Mucosa of descending colon (tissue), 3 donors: ENCODE measurements around the gene CHGA. TPM values are rescaled to one million over a fixed set of nuclear protein-coding genes. Genes with fewer than 3 reads are reported as not detected.

Experiments used
- ATAC-seq: fragments of 200-7000 bp; cut with Tn5 transposase; one replicate; pipeline ENCODE4 v1.9.1; 2020; ENCODE audit warnings: mild to moderate bottlenecking, moderate library complexity
- DNase-seq, 3 donors: peaks; one replicate each; pipeline ENCODE4 v3.0.0-alpha.2; 2020
- H3K36me3 ChIP-seq: fragments of 200-600 bp; one replicate; pipeline ENCODE4 v1.8.0; 2021; ENCODE audit warnings: low read depth, mild to moderate bottlenecking
- H3K4me1 ChIP-seq: fragments of 200-600 bp; one replicate; pipeline ENCODE4 v1.8.0; 2021; ENCODE audit warnings: low read depth, mild to moderate bottlenecking
- H3K4me3 ChIP-seq: fragments of 200-600 bp; one replicate; pipeline ENCODE4 v1.8.0; 2021; ENCODE audit warnings: mild to moderate bottlenecking
- H3K9me3 ChIP-seq: fragments of 200-600 bp; one replicate; pipeline ENCODE4 v1.8.0; 2021; ENCODE audit warnings: mild to moderate bottlenecking
- intact Hi-C, 2 donors: fragments of 100-400 bp; cut with DNase I in 1 of 2; cut with micrococcal nuclease in 1 of 2; formaldehyde crosslinking; loops; one replicate each; pipeline versions ENCODE4 v1.11.0 to v1.11.1; 2022; cut with DNase I, micrococcal nuclease
- total RNA-seq, 3 donors: library from RNA; stranded (reverse); fragmentation: NEBNext Ultra II Directional in 2 of 3; extraction: Animal tissue kit (Norgen Biotek cat#: 25700) in 2 of 3; gene quantifications; one replicate each; pipeline versions ENCODE4 v1.2.1 to v1.2.4, GENCODE V29; 2021 to 2023
- TF ChIP-seq, protein P1 (sequence below): fragments of 200-600 bp; IDR thresholded peaks from one replicate; pipeline ENCODE4 v1.8.0; 2022; ENCODE audit warnings: antibody characterized with exemption, mild to moderate bottlenecking
- donor health status: DM: no; HTN: no; CAD: no; lungs with moderate emphysema.
- donor health status: DM: no; HTN: no; CAD: no.
- donor health status: DM: no; HTN: yes; CAD: no.

The CHGA gene
- total RNA-seq, 3 donors from 2014 or later, result 39.1 to 236 (median 187) TPM

GRCh38 chr14:92928258-92928629 is 5.3 kb downstream of the CHGA start:
- ATAC-seq, result no peak
- DNase-seq, result no peak
- no peak overlapping the region for H3K4me3 ChIP-seq
- no peaks in the 10 kb centered on the region for H3K9me3 ChIP-seq
- intact Hi-C loops, result no loop called here
- TF ChIP-seq, protein P1, sequence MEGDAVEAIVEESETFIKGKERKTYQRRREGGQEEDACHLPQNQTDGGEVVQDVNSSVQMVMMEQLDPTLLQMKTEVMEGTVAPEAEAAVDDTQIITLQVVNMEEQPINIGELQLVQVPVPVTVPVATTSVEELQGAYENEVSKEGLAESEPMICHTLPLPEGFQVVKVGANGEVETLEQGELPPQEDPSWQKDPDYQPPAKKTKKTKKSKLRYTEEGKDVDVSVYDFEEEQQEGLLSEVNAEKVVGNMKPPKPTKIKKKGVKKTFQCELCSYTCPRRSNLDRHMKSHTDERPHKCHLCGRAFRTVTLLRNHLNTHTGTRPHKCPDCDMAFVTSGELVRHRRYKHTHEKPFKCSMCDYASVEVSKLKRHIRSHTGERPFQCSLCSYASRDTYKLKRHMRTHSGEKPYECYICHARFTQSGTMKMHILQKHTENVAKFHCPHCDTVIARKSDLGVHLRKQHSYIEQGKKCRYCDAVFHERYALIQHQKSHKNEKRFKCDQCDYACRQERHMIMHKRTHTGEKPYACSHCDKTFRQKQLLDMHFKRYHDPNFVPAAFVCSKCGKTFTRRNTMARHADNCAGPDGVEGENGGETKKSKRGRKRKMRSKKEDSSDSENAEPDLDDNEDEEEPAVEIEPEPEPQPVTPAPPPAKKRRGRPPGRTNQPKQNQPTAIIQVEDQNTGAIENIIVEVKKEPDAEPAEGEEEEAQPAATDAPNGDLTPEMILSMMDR, result no peak
- H3K36me3 ChIP-seq, result no peaks in the 10 kb centered on the region
- no peaks in the 10 kb centered on the region for H3K4me1 ChIP-seq

- intact Hi-C loops, result no loop called here
- TF ChIP-seq, protein P1, result no peak
- ATAC-seq, result no peak
- H3K4me3 ChIP-seq, result no peak overlapping the region
- no peaks in the 10 kb centered on the region for H3K36me3 ChIP-seq
- H3K9me3 ChIP-seq, result no peaks in the 10 kb centered on the region
- H3K4me1 ChIP-seq, result no peaks in the 10 kb centered on the region
- DNase-seq, result no peak
Observed at GRCh38 chr14:92928961-92929688, 6.2 kb downstream of the CHGA start.

- H3K36me3 ChIP-seq, result no peaks in the 10 kb centered on the region
- H3K9me3 ChIP-seq, result no peaks in the 10 kb centered on the region
- H3K4me3 ChIP-seq, result no peak overlapping the region
- TF ChIP-seq, protein P1, result no peak
- intact Hi-C loops, result no loop called here
- ATAC-seq, result no peak
- H3K4me1 ChIP-seq, result no peaks in the 10 kb centered on the region
- no peak for DNase-seq
Observed at GRCh38 chr14:92929689-92930608, 7.0 kb downstream of the CHGA start.

DNA sequence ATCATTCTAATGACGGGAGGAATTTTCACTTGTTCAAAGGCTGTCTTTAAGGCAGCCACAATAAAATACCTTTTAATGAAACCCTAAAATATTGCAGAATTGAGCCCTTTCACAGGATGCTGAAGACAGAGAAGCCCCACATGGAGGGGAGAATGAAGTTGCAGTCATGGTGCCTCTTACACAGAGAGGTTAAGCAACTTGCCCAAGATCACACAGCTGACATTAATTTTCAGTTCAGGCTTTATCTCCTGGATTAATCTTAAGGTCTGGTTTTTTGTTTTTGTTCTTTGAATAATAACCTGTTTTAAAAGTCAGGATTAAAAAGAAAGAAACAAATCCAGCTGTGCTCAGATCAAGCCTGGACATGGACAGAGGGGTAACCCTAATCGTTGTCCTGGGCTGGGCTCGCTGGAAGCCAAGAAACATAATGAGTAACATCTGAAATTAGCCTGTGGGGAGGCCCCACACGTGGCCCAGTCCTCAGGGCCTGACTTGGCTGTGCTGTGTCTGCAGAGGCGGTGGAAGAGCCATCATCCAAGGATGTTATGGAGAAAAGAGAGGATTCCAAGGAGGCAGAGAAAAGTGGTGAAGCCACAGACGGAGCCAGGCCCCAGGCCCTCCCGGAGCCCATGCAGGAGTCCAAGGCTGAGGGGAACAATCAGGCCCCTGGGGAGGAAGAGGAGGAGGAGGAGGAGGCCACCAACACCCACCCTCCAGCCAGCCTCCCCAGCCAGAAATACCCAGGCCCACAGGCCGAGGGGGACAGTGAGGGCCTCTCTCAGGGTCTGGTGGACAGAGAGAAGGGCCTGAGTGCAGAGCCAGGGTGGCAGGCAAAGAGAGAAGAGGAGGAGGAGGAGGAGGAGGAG is 8.0 kb downstream of the CHGA start:
- TF ChIP-seq, protein P1, result no peak
- Histone ChIP-seq H3K36me3 (no peaks in the 10 kb centered on the region), H3K4me3 (no peak overlapping the region), H3K9me3 (no peaks in the 10 kb centered on the region), H3K4me1 (no peaks in the 10 kb centered on the region)
- intact Hi-C loops, result no loop called here
- ATAC-seq (no peak), DNase-seq (no peak)

DNA sequence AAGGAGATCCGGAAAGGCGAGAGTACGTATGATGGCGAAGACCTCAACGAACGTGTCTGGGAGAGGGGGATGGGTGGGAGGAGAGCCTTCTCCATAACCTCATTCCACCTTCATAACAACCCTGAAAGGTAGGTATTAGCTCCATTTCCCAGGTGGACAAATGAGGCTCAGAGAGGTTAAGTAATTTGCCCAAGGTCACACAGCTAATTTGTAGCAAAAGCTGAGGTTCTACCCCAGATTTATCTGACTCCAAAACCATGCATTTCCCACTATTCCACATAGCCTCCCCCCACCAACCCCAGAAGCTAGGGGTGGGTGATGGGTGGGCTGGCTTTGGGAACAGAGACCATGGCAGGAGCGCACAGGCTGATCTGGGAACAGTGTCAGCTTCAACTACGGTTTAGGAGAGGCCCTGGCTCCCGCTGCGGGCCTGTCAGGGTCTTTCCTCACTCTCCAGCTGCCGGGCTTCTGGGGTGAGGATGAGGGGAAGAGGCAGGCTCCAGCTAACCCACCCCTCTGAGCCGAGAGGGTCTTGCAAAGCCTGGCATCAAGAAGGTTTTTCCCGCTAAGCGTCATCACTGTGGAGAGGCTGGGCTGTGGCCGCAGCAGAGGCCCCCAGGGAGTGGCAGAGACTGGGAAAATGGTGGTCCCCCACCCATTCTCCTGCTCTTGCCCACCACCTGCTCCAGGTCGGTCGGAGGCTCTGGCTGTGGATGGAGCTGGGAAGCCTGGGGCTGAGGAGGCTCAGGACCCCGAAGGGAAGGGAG is 8.9 kb downstream of the CHGA start:
- DNase-seq (no peak), ATAC-seq (no peak)
- intact Hi-C loops, result no loop called here
- no peaks in the 10 kb centered on the region for H3K9me3 ChIP-seq
- H3K36me3 ChIP-seq, result no peaks in the 10 kb centered on the region
- H3K4me1 ChIP-seq, result no peaks in the 10 kb centered on the region
- no peak overlapping the region for H3K4me3 ChIP-seq
- TF ChIP-seq, protein P1, result no peak
